ENCODE measurements around the gene UCP3.
"Not testable (repeated sequence)": the region's sequence is repeated elsewhere in the genome, so short reads cannot be mapped to it uniquely, and the experiment has no call there.

The UCP3 gene

DNA sequence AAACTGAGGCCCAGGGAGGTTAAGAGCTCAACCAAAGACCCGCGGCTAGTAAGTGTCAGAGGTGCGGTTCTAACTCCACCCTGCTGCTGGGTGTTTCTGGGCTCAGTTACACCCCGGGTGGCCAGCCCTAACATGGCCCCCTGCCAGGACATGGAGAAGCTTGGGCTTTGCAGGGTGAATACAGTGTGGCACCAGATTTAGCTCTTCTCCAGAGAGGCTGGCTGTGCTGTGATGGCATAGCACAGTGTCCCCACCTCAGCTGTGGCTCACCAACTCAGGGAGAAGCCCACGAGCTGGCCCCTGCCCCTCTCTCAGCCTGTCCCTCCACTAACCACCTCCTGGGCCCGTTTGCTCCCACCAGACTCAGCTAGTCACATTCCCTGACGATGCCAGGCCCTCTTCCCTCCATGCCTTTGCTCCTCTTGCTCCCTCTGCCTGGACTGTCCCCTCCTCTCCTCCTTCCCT lies 7.0 kb downstream of the UCP3 start:
- no peak for DNase-seq (ENCODE audit: low read depth in 1 of 2, low spot score in 1 of 2)

DNA sequence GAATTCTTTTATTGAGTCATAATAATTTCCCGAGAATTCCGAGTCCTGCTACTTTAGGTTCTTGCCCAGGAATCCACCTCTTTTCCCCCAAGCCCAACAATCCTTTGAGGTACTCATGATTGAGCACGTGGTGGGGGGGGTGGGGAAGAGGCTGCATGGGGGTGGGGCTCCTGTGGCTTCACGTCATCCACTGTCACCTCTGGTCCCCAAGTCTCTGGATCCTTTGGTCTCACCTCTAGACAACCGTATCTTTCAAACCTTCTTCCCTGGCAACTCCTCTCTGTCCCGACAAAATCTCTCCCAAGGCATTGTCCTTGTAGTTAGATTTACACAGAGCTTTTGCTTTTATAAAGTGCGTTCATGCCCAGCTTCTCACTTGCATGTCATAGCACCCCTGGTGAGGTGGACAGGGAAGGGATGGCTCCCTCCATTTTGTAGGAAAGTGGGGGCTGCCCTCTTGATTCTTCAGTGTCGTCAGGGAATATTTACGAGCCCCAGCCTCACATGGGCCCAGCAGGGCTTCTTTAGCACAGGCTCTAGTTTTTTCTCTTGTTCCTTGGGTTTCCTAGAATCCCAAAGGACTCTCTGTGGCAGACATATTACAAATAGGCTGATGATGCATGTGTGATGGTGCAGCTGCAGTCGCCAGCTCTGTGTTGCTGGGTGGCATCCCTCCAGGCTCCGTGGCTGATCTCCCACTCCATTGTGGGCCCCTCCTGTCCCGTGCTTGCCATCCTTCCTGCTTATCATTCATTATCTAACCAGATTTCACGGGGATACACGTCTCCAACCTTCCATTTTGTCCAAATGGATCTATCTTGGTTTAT lies 8.4 kb downstream of the UCP3 start:
- DNase-seq (ENCODE audit: low read depth in 1 of 2, low spot score in 1 of 2), result no peak

DNA sequence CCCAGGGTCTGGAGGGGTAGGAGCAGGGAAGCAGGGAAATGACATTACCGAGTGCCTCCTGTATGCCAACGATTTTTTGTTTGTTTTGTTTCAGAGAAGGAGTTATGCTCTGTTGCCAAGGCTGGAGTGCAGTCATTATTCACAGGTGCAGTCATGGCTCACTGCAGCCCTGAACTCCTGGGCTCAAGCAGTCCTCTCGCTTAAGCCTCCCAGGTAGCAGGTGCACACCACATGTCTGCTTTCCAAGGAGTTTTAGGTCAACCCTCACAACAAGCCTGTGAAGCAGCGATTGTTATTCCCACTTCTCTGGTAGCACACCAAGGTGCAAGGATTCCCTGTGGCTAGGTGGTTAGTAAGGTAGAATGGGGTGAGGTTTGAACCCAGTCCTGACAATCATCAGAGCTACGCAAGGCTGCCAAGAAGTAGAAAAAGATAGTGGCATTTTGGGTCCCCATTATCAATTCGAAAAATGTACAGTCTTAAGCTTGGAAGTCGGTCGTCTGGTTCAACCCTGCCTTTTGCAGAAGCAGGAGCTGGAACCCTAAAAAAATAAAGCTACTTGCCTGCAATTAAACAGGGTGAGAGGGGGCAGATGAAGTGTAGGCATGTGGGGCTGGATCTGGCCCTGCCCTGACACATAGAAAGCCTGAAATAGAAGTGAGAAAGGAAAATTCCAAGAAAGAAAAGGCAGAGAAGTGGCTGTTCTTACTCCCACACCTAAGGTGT lies 9.1 kb downstream of the UCP3 start:
- DNase-seq (ENCODE audit: low read depth in 1 of 2, low spot score in 1 of 2), result no peak

- no peak for DNase-seq (ENCODE audit: low read depth in 1 of 2, low spot score in 1 of 2)
These were observed 9.9 kb downstream of the UCP3 start for GRCh38 chr11:73998846-73999575.

DNA sequence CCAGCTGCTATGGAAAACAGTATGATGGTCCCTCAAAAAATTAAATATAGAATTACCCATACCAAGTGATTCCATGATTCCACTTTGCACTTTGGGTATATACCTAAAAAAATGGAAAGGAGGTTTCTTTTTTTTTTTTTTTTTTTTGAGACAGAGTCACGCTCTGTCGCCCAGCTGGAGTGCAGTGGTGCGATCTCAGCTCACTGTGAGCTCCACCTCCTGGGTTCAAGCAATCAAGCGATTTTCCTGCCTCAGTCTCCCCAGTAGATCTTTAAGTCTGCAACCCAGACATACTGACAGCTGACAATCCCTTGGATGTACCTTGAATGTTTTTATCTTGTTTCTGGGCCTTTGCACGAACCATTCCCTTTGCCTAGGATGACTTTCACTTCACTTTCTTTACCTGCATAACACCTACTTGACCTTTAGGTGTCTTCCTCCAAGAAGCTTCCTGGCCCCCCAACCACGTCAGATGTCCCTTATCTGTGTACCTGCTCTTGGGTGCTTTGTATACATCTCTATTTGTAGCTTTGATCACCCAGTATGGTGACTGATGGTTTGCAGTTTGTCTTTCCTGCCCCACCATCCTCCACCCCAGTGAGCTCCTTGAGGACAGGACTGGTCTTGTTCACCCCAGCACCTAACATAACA lies 11.6 kb downstream of the UCP3 start:
- DNase-seq (ENCODE audit: low read depth in 1 of 2, low spot score in 1 of 2), result no peak

- DNase-seq (ENCODE audit: low read depth in 1 of 2, low spot score in 1 of 2), result no peak
These were observed 12.6 kb downstream of the UCP3 start for GRCh38 chr11:73996161-73996747.

GRCh38 chr11:73995731-73996130 lies 13.2 kb downstream of the UCP3 start:
- DNase-seq (ENCODE audit: low read depth in 1 of 2, low spot score in 1 of 2), result no peak

- no peak for DNase-seq (ENCODE audit: low read depth in 1 of 2, low spot score in 1 of 2)
These were observed 13.6 kb downstream of the UCP3 start for GRCh38 chr11:73995247-73995646.

GRCh38 chr11:73991471-73992006 lies 17.3 kb downstream of the UCP3 start:
- no peak for DNase-seq (ENCODE audit: low read depth in 1 of 2, low spot score in 1 of 2)

DNA sequence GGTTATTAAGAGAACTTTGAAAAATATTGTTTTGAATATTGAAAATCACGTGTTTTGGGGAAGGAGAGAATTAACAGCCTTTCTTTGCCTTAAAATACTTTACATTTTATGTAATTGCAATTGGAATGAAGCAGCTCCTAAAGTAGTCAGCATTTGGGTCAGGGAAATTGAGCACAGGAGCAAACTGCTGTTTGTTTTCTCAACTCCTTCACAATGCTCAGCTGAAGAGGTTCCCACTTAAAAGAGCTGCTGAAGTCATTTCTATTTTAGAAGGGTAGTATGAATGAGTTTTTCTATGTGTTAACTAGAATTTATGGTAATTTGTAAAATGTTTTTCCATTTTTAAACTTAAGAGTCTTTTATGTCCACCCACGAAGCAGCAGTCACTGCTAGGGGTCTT lies 18.2 kb downstream of the UCP3 start:
- no peak for DNase-seq (ENCODE audit: low read depth in 1 of 2, low spot score in 1 of 2)

- no peak for DNase-seq (ENCODE audit: low read depth in 1 of 2, low spot score in 1 of 2)
These were observed 19.7 kb downstream of the UCP3 start for GRCh38 chr11:73989156-73989555.

DNA sequence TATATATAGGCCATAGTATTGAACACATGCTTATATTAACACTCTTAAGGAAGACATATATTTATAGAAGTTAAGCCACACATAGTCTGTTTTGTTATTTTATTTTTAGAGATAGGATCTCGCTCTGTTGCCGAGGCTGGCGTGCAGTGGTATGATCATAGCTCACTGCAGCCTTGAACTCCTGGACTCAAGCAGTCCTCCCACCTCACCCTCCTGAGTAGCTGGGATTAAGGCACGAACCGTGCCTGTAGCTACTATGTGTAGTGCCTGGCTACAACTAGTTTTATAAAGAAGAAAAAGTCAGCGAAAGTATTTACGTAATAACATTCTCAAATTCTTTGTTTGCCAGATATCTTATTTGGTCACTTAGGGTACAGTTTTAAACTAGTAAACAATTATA lies 20.7 kb downstream of the UCP3 start:
- no peak for DNase-seq (ENCODE audit: low read depth in 1 of 2, low spot score in 1 of 2)

DNA sequence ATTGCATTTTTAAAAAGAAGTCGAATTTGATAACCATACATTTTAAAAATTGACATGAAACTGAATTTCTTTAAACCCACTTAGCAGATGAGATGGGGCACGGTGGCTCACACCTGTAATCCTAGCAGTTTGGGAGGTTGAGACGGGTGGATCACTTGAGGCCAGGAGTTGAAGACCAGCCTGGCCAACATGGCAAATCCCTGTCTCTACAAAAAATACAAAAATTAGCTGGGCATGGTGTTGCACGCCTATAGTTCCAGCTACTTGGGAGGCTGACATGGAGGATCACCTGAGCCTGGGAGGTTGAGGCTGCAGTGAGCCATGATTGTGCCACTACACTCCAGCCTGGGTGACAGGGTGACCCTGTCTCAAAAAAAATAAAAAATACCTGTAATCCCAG lies 23.2 kb downstream of the UCP3 start:
- not testable (repeated sequence) for DNase-seq (ENCODE audit: low read depth in 1 of 2, low spot score in 1 of 2)

DNA sequence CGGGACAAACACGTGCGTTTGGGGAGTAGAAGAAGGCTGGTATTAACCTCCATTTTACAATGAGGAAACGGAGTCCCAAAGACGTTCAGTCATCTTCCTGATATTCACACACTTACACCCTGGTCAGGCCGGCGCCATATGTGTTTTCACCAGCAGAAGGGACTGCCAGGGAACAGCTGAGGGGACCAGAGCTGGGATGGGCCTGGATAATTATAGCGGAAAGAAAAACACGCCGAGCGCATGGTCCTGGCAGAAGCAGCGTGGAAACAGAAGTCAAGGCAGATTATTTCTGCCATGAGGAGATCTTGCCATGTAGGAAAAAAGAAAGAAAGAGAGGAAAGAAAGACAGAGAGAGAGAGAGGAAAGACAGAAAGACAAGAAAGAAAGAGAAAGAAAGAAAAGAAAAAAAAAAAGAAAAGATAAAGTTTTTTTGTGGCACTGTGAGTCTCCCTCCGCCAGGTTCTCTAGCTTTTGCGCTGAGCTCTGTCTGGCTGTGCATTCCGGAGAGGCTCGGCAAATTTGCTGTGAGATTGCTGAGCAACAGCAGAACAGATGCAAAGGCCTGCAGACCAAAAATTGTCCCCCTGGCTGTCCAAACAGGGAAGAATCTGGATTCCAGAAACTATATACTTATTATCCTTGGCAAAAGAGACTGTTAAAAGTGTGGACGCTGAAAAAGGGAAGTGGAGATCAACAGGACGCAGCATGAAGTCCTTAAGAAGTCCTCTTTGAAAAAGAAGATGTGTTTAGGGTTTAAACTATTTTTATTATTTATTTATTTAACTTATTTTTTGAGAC lies 24.9 kb downstream of the UCP3 start:
- DNase-seq (ENCODE audit: low read depth in 1 of 2, low spot score in 1 of 2), result no peak

DNA sequence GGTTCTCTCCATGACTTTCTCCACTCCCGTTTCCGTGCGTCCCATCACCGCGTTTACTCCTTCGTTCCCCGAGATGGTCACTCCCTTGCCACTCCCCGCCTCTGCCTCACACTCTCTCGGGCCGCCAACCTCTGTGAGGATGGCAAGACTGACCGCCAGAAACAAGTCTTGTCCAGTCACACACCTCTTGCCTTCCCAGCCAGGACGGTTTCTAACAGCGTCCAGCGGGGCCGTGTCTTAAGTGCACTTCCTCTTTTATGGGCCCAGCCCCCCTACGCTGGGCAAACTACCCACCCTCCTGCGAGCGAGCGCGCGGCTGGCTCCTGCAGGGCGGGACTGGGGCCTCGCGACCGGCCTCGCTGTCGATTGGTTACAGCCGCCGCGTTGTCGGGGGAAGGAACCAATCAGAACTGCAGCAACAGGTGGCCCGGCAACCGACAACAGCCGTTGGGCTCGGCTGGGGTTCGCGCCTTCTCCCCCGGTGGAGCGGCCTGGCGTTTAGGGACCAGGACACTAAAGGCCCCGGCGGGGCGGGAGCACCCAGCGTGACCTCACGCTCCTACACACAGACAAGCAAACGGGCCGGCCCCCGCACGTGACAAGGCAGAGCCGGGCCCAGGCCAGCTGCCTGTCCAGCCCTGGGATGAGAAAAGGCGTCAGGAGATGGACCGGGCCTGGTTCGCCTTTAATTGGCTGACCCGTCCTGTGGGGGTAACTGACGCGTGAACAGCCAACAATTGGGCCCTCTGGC lies 25.7 kb downstream of the UCP3 start:
- peak; percentile 84 for DNase-seq (ENCODE audit: low read depth in 1 of 2, low spot score in 1 of 2)

- DNase-seq (ENCODE audit: low read depth in 1 of 2, low spot score in 1 of 2), result peak; percentile 70 to 79
These were observed 26.3 kb downstream of the UCP3 start, which contains the start of gene UCP2 for GRCh38 chr11:73982595-73982989. UCP2 (minus strand) TSS chr11:73982843; CDS start chr11:73978378, 4,465 bp downstream.

GRCh38 chr11:73981051-73981805 lies 27.7 kb downstream of the UCP3 start:
- no peak for DNase-seq (ENCODE audit: low read depth in 1 of 2, low spot score in 1 of 2)

All from stimulated activated CD4-positive, alpha-beta T cell treated with anti-CD3 and anti-CD28 coated beads, Interleukin-15, amount 100 ng/mL, for 1 hour (primary cell).